Omental fat pad (tissue), 4 donors: ENCODE measurements around the gene PLXDC2. TPM values are rescaled to one million over a fixed set of nuclear protein-coding genes. Genes with fewer than 3 reads are reported as not detected.

Experiments
- ATAC-seq: fragments of 150-250 bp; one replicate; pipeline ENCODE4 v1.9.1; 2016; ENCODE audit warnings: mild to moderate bottlenecking, moderate library complexity; ENCODE audit not compliant: low FRiP score
- DNase-seq: peaks from one replicate; pipeline ENCODE4 v3.0.0-alpha.2; 2019; ENCODE audit warnings: low spot score
- CTCF ChIP-seq, 3 donors: fragments of 450-650 bp; IDR thresholded peaks; one replicate each; pipeline ENCODE4 v1.5.1; 2016 to 2017; ENCODE audit warnings: antibody characterized with exemption in 3 of 3, mild to moderate bottlenecking in 3 of 3, moderate library complexity in 2 of 3
- total RNA-seq, 4 donors: library from RNA; depleted of rRNA; stranded (reverse); fragments of >200 nt; gene quantifications; one replicate each; pipeline ENCODE4 v1.1.0, GENCODE V29; 2016

The PLXDC2 gene
- total RNA-seq, 4 donors from 2014 or later = 54.0 to 79.9 (median 65.9) TPM

DNA sequence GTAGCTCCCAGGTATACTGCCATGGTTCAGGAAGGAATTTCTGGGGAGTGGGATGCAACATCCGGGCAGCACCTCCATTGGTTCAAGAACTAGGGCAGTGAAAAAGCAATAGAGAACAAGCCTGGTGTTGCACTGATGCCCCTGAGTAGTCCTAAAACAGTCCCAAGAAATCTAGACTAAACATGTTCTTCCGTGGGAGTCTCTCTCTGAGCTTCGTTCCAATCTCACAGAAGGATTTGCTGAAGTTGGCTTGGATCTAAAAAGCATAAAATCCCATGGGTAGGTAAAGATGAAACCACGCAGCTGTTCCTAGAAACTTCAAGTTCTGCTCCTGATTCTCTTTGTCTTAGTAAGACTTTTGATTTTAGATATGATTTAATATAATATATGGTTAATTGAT, 154.5 kb downstream of the PLXDC2 start:
- DNase-seq (no peak), ATAC-seq (no peak)
- no peak for TF ChIP-seq CTCF (IDR thresholded peaks at IDR 0.05)

DNA sequence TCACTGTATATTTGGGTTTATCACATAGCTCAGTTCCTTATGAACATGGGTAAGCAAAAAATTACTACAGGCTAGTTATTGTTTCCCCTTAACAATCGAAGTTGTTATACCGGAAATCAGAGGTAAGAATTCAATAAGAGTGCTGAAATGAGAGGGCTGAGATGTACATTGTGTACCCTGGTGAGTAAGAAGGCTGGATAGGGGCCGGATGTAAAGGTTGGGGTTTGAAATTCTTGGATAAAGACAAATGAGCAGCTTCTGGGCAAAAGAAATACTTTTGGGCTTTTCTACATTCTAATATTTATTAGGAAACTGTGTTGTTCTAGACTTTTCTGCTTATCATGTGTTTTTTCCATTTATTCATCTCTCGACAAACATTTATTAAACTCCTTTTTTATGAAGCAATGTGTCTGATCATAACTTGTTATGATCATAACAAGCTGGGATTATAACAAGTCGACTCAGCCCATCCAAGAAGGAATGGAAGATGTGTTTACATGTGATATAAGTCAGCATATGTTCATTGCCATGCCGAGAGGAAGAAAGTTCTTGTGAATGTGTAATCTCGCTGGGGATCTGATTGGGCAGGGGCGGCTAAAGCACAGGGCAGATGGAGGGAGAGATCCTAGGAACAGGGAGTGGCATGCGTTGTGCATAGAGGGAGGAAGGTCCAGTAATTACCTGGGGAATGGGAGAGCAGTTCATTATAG, 155.3 kb downstream of the PLXDC2 start:
- DNase-seq (no peak), ATAC-seq (no peak)
- TF ChIP-seq CTCF (IDR thresholded peaks at IDR 0.05) = no peak

DNA sequence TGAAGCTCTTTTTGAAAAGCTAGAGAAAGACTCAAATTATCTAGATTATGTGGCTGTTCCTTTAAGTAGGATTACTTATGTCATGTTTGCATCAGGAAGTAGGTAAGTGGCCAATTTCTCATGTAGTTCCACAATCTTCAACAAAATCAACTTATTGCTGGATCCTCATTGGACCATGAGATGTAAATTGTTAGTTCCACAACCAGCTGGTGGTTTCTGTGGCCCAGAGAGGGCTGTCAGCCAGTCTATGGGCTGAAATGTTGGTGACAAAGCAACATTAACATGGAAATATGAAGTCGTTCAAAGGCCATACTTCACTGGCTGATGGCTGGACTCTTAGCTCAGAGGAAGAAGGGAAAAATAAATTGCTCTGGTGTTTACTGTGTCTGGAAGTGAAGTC, 157.9 kb downstream of the PLXDC2 start:
- ATAC-seq (no peak), DNase-seq (no peak)
- TF ChIP-seq CTCF (IDR thresholded peaks at IDR 0.05) = no peak

DNA sequence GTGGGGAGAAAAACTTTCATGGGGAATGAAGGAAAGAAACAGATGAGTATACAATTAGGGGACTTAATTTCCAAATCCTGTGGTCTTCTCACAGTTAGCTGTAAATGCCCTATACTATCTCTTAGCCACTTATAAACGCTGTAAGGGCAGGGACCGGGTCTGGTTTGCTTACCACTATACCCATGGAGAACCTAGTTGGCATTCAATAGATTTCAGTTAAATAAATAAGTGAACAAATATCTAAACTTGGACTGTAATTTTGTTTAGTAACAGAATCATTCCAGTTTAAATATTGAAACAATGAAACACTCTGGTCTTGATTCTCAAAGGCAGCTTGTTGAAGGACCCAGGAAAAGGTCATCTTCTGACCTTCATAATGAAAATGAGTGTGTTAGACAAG, 158.3 kb downstream of the PLXDC2 start:
- TF ChIP-seq CTCF (IDR thresholded peaks at IDR 0.05) = no peak
- no peak for ATAC-seq
- DNase-seq = no peak

GRCh38 chr10:19977097-19977521, 160.9 kb downstream of the PLXDC2 start:
- no peak for DNase-seq
- TF ChIP-seq CTCF (IDR thresholded peaks at IDR 0.05) = no peak
- no peak for ATAC-seq

- DNase-seq = no peak
- TF ChIP-seq CTCF (IDR thresholded peaks at IDR 0.05) = no peak
- ATAC-seq = no peak
These were observed 163.4 kb downstream of the PLXDC2 start for GRCh38 chr10:19979628-19980027.

DNA sequence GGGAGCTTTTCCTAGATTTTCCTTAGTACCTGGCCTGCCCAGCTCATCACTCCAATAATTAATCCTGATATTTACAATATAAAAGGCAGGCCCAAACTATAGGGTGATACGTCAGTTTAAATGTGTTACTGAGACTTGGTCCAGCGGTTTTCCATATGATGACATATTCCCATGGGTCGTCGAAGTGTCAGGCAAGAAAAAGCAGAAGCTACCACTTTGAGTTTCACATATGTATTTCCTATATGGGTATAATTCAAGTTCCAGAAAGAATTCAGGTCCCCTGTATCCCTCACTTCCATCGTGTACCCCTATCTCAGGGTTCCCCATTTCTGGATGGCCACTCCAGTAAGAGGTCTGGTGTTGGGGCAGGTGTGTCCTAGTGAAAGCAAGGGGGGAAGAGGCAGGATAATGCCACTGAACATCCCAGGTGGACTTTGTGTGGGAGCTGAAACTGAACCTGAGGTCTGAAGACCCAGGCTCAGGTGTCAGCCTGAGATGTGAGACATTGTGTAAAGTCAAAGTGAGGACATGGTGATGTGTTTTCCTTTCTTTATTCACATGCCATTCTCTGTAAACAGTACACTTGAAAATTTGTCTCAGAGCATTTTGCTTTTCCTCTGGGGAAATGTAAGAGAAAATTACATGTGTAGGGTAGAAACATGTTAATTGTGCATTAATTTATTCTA, 167.8 kb downstream of the PLXDC2 start:
- no peak for DNase-seq
- ATAC-seq = no peak
- TF ChIP-seq CTCF (IDR thresholded peaks at IDR 0.05) = no peak
